Measurements from ENCODE around the gene DGCR8.

GRCh38 chr22:20034143-20034542 lies 45.9 kb upstream of the DGCR8 start:
- TF ChIP-seq CTCF (IDR thresholded peaks at IDR 0.05; ENCODE audit: low read depth, low read length, poor library complexity, severe bottlenecking) = no peak
- no peak for TF ChIP-seq EZH2phosphoT487 (IDR thresholded peaks at IDR 0.05; ENCODE audit: borderline replicate concordance, low read length)

Data from DOHH2 (cell line).